AG04449 (cell line): Measurements from ENCODE around the gene TENM3.

Source experiments
- CTCF ChIA-PET: fragments of 350-600 bp; formaldehyde crosslinking; extraction: SDS; loops from one replicate; lab custom pipeline; 2021; ENCODE audit warnings: antibody characterized with exemption; lab: Yijun Ruan, JAX
- POLR2A ChIA-PET: fragments of 400-600, 350-600 bp; formaldehyde crosslinking; extraction: SDS; loops from one replicate; lab custom pipeline; 2020; ENCODE audit warnings: antibody characterized with exemption, inconsistent platforms; lab: Yijun Ruan, JAX
- DNase-seq: peaks from one replicate; pipeline ENCODE4 v3.0.0-alpha.2; 2010; ENCODE audit warnings: low read depth, low spot score
- H3K4me3 ChIP-seq: 2 replicates; pipeline ENCODE4 v1.5.1; 2011; ENCODE audit warnings: low read depth, mild to moderate bottlenecking, control low read depth, low read length
- CTCF ChIP-seq: IDR thresholded peaks from one replicate; pipeline ENCODE4 v1.5.1; 2011; ENCODE audit warnings: mild to moderate bottlenecking, moderate library complexity, low read length, control low read depth, inconsistent platforms; ENCODE audit not compliant: insufficient read depth; ENCODE audit errors: missing control alignments

TENM3 gene

GRCh38 chr4:182619660-182620059 lies 376.5 kb downstream of the TENM3 start:
- H3K4me3 ChIP-seq = no peak overlapping the region
- POLR2A ChIA-PET = no interaction called here
- TF ChIP-seq CTCF = no peak
- CTCF ChIA-PET = interaction anchor here (1.1 kb wide), 1 partner anchor 14 kb away, joined by 3 read pairs; no protein-coding TSS in a partner anchor
- DNase-seq = no peak

GRCh38 chr4:182620111-182620980 lies 377.1 kb downstream of the TENM3 start:
- DNase-seq = no peak
- TF ChIP-seq CTCF = no peak
- no peak overlapping the region for H3K4me3 ChIP-seq
- ChIA-PET CTCF (interaction anchor here (1.1 kb wide), 1 partner anchor 14 kb away, joined by 3 read pairs; no protein-coding TSS in a partner anchor), POLR2A (no interaction called here)

GRCh38 chr4:182624281-182624680 lies 381.1 kb downstream of the TENM3 start:
- CTCF ChIA-PET = no interaction called here
- no peak overlapping the region for H3K4me3 ChIP-seq
- no peak for TF ChIP-seq CTCF
- DNase-seq = no peak
- POLR2A ChIA-PET = no interaction called here

GRCh38 chr4:182625193-182625592 lies 382.0 kb downstream of the TENM3 start:
- H3K4me3 ChIP-seq = no peak overlapping the region
- ChIA-PET POLR2A (no interaction called here), CTCF (no interaction called here)
- DNase-seq = no peak
- TF ChIP-seq CTCF = no peak

- CTCF ChIA-PET = no interaction called here
- no peak for TF ChIP-seq CTCF
- POLR2A ChIA-PET = no interaction called here
- no peak for DNase-seq
- H3K4me3 ChIP-seq = no peak overlapping the region
Measured at GRCh38 chr4:182627996-182628395, 384.8 kb downstream of the TENM3 start.

GRCh38 chr4:182628544-182628943 lies 385.3 kb downstream of the TENM3 start:
- no peak for TF ChIP-seq CTCF
- POLR2A ChIA-PET = no interaction called here
- no peak overlapping the region for H3K4me3 ChIP-seq
- DNase-seq = no peak
- CTCF ChIA-PET = no interaction called here
